Activated CD4-positive, alpha-beta memory T cell treated with anti-CD3 and anti-CD28 coated beads for 36 hours (primary cell): ENCODE data around the gene RAD51C. TPM values are rescaled to one million over a fixed set of nuclear protein-coding genes. Genes with fewer than 3 reads are reported as not detected.
"Not testable (repeated sequence)": the region's sequence is repeated elsewhere in the genome, so short reads cannot be mapped to it uniquely, and the experiment has no call there.

ENCODE experiments used
- CTCF ChIA-PET: fragments of 350-600 bp; sonication (Branson Sonifier 250); formaldehyde crosslinking; loops from one replicate; lab custom pipeline; 2021; ENCODE audit warnings: antibody characterized with exemption, inconsistent platforms; lab: Charles Lee
- POLR2A ChIA-PET: fragments of 350-600 bp; sonication (Branson Sonifier 250); formaldehyde crosslinking; loops from one replicate; lab custom pipeline; 2021; ENCODE audit warnings: antibody characterized with exemption; lab: Charles Lee
- DNase-seq: peaks from one replicate; pipeline ENCODE4 v3.0.0-alpha.2; 2020
- H3K27ac Mint-ChIP-seq: one replicate; pipeline ENCODE4 v1.8.0; 2021; ENCODE audit warnings: mixed read lengths
- H3K27me3 Mint-ChIP-seq: one replicate; pipeline ENCODE4 v1.8.0; 2021; ENCODE audit warnings: mixed read lengths
- H3K36me3 Mint-ChIP-seq: one replicate; pipeline ENCODE4 v1.8.0; 2021; ENCODE audit warnings: mixed read lengths
- H3K4me1 Mint-ChIP-seq: one replicate; pipeline ENCODE4 v1.8.0; 2021; ENCODE audit warnings: low read depth, mixed read lengths
- H3K4me3 Mint-ChIP-seq: one replicate; pipeline ENCODE4 v1.8.0; 2021; ENCODE audit warnings: mild to moderate bottlenecking, mixed read lengths
- H3K9me3 Mint-ChIP-seq: one replicate; pipeline ENCODE4 v1.8.0; 2021; ENCODE audit warnings: mixed read lengths
- intact Hi-C: fragments of 100-400 bp; cut with micrococcal nuclease; formaldehyde crosslinking; loops from one replicate; pipeline ENCODE4 v1.15.1; 2023
- total RNA-seq, 2 experiments: library from RNA; stranded (reverse); gene quantifications; one replicate each; pipeline ENCODE4 v1.2.3, GENCODE V29; 2021

RAD51C gene
- total RNA-seq, 2 experiments from 2014 or later: 64.0 to 66.0 TPM

GRCh38 chr17:58764373-58764772, 72.0 kb downstream of the RAD51C start:
- ChIA-PET CTCF (no interaction called here), POLR2A (no interaction called here)
- Mint-ChIP-seq H3K4me3 (no peak overlapping the region), H3K4me1 (no peaks in the 10 kb centered on the region), H3K27ac (no peak overlapping the region), H3K36me3 (no peaks in the 10 kb centered on the region), H3K9me3 (no peaks in the 10 kb centered on the region), H3K27me3 (peaks cover 30% of the 10 kb centered on the region)
- intact Hi-C loops: no loop called here
- DNase-seq: no peak

- H3K4me1 Mint-ChIP-seq, H3K27me3 Mint-ChIP-seq, DNase-seq, POLR2A ChIA-PET, intact Hi-C loops, H3K4me3 Mint-ChIP-seq, H3K27ac Mint-ChIP-seq, CTCF ChIA-PET, H3K9me3 Mint-ChIP-seq, H3K36me3 Mint-ChIP-seq: not testable (repeated sequence)
These were observed 86.1 kb downstream of the RAD51C start for GRCh38 chr17:58778482-58778881.

- Mint-ChIP-seq H3K27ac (no peak overlapping the region), H3K4me3 (no peak overlapping the region), H3K36me3 (no peaks in the 10 kb centered on the region), H3K27me3 (peaks cover 3% of the 10 kb centered on the region), H3K9me3 (no peaks in the 10 kb centered on the region), H3K4me1 (no peaks in the 10 kb centered on the region)
- intact Hi-C loops: no loop called here
- ChIA-PET CTCF (no interaction called here), POLR2A (no interaction called here)
- no peak for DNase-seq
These were observed 87.0 kb downstream of the RAD51C start for GRCh38 chr17:58779446-58779845.

GRCh38 chr17:58783380-58783779, 91.0 kb downstream of the RAD51C start:
- H3K4me1 Mint-ChIP-seq: no peaks in the 10 kb centered on the region

GRCh38 chr17:58785097-58785496, 92.7 kb downstream of the RAD51C start:
- no peak for DNase-seq
- Mint-ChIP-seq H3K27me3 (peaks cover 8% of the 10 kb centered on the region), H3K36me3 (no peaks in the 10 kb centered on the region), H3K4me1 (peaks cover 6% of the 10 kb centered on the region), H3K4me3 (no peak overlapping the region), H3K27ac (no peak overlapping the region), H3K9me3 (no peaks in the 10 kb centered on the region)
- CTCF ChIA-PET: no interaction called here
- intact Hi-C loops: no loop called here
- POLR2A ChIA-PET: no interaction called here

More at GRCh38 chr17:58783380-58783779, 91.0 kb downstream of the RAD51C start:
- H3K27me3 Mint-ChIP-seq: peaks cover 9% of the 10 kb centered on the region
- ChIA-PET POLR2A (no interaction called here), CTCF (no interaction called here)
- H3K27ac Mint-ChIP-seq: no peak overlapping the region
- no peaks in the 10 kb centered on the region for H3K36me3 Mint-ChIP-seq
- no peak for DNase-seq
- no peaks in the 10 kb centered on the region for H3K9me3 Mint-ChIP-seq
- intact Hi-C loops: no loop called here
- no peak overlapping the region for H3K4me3 Mint-ChIP-seq

Other genes with a start within 250 kb of the RAD51C start
- 1 to 10 TPM; 2.9 to 3.0 TPM for gene HSF5, start 204.2 kb upstream of the RAD51C start, total RNA-seq
- 10 to 100 TPM; 61.6 to 66.5 TPM for gene MTMR4, start 178.0 kb upstream of the RAD51C start, total RNA-seq
- under 1 TPM; 0.14 to 0.17 TPM for gene TEX14, start 557 bp upstream of the RAD51C start, total RNA-seq
- gene PPM1E, start 63.3 kb downstream of the RAD51C start, total RNA-seq: under 1 TPM in 1 of 2 experiments, not detected in 1; 0.02 TPM